ENCODE data around the gene MPL. TPM values are rescaled to one million over a fixed set of nuclear protein-coding genes. Genes with fewer than 3 reads are reported as not detected.
"Not testable (repeated sequence)": the region's sequence is repeated elsewhere in the genome, so short reads cannot be mapped to it uniquely, and the experiment has no call there.

The MPL gene
- total RNA-seq, 1 donor from 2014 or later, result not detected

- no peak for DNase-seq
These were observed 17.3 kb downstream of the MPL start for GRCh38 chr1:43354936-43355335.

GRCh38 chr1:43357251-43357650, 19.6 kb downstream of the MPL start:
- DNase-seq, result no peak

- DNase-seq, result no peak
These were observed 20.6 kb downstream of the MPL start for GRCh38 chr1:43358121-43358745.

GRCh38 chr1:43358746-43359693, 21.4 kb downstream of the MPL start, which contains the start of gene CDC20:
Gene CDC20 (plus strand): TSS chr1:43358981. CDS start chr1:43359216, 235 bp downstream.
- DNase-seq, result peak; percentile 99

GRCh38 chr1:43359696-43360095, 22.1 kb downstream of the MPL start:
- no peak for DNase-seq

- DNase-seq, result no peak
These were observed 23.0 kb downstream of the MPL start for GRCh38 chr1:43360616-43361015.

- DNase-seq, result no peak
These were observed 25.8 kb downstream of the MPL start for GRCh38 chr1:43363283-43363934.

- no peak for DNase-seq
These were observed 26.4 kb downstream of the MPL start for GRCh38 chr1:43363935-43364525.

- no peak for DNase-seq
These were observed 28.1 kb downstream of the MPL start for GRCh38 chr1:43365678-43366077.

- DNase-seq, result peak; percentile 24
These were observed 28.6 kb downstream of the MPL start for GRCh38 chr1:43366179-43366578.

GRCh38 chr1:43366601-43367025, 29.0 kb downstream of the MPL start:
- DNase-seq, result no peak

- peak; percentile 28 for DNase-seq
These were observed 29.6 kb downstream of the MPL start for GRCh38 chr1:43367026-43367903.

GRCh38 chr1:43367904-43368645, 30.5 kb downstream of the MPL start, which contains the start of gene ELOVL1:
Gene ELOVL1 (minus strand): TSS chr1:43368011. CDS start chr1:43365609, 2,402 bp downstream.
- peak; percentile 92 for DNase-seq

- DNase-seq, result no peak
These were observed 31.0 kb downstream of the MPL start for GRCh38 chr1:43368646-43369020.

GRCh38 chr1:43369779-43370178, 32.2 kb downstream of the MPL start:
- not testable (repeated sequence) for DNase-seq

- DNase-seq, result no peak
These were observed 32.9 kb downstream of the MPL start for GRCh38 chr1:43370564-43370963.

- no peak for DNase-seq
These were observed 34.6 kb downstream of the MPL start for GRCh38 chr1:43372172-43372571.

GRCh38 chr1:43373066-43373940, 35.7 kb downstream of the MPL start:
- DNase-seq, result no peak

GRCh38 chr1:43376723-43377235, 39.2 kb downstream of the MPL start:
- DNase-seq, result no peak

All from tongue (tissue), 2 donors.